HG02840 (cell line): ENCODE measurements around the gene FKBP9.
"Not testable (repeated sequence)": the region's sequence is repeated elsewhere in the genome, so short reads cannot be mapped to it uniquely, and the experiment has no call there.

ENCODE experiments used
- ATAC-seq: cut with Tn5 transposase; IDR thresholded peaks from one replicate; pipeline ENCODE4 v1.9.1; 2021; ENCODE audit warnings: mild to moderate bottlenecking, moderate library complexity, moderate number of reproducible peaks; ENCODE audit not compliant: unreplicated experiment, low FRiP score

Gene FKBP9

GRCh38 chr7:32957326-32958045, at the start of gene FKBP9:
FKBP9 (plus strand) TSS chr7:32957440; CDS start chr7:32957574, 134 bp downstream.
- ATAC-seq = peak; percentile 67

GRCh38 chr7:32910195-32910594, 47.0 kb upstream of the FKBP9 start:
- no peak for ATAC-seq

GRCh38 chr7:32914184-32914583, 43.1 kb upstream of the FKBP9 start:
- ATAC-seq = no peak

GRCh38 chr7:32915041-32915536, 42.2 kb upstream of the FKBP9 start:
- ATAC-seq = no peak

GRCh38 chr7:32916006-32916405, 41.2 kb upstream of the FKBP9 start:
- ATAC-seq = no peak

- not testable (repeated sequence) for ATAC-seq
Observed at GRCh38 chr7:32916994-32917393, 40.2 kb upstream of the FKBP9 start.

- ATAC-seq = no peak
Observed at GRCh38 chr7:32921896-32922295, 35.3 kb upstream of the FKBP9 start.

- ATAC-seq = no peak
Observed at GRCh38 chr7:32928785-32929298, 28.4 kb upstream of the FKBP9 start.

- ATAC-seq = no peak
Observed at GRCh38 chr7:32929430-32930143, 27.7 kb upstream of the FKBP9 start.

- no peak for ATAC-seq
Observed at GRCh38 chr7:32930378-32930777, 26.9 kb upstream of the FKBP9 start.

- ATAC-seq = no peak
Observed at GRCh38 chr7:32935558-32935957, 21.7 kb upstream of the FKBP9 start.

- ATAC-seq = no peak
Observed at GRCh38 chr7:32936689-32937088, 20.6 kb upstream of the FKBP9 start.

- no peak for ATAC-seq
Observed at GRCh38 chr7:32937344-32938174, 19.7 kb upstream of the FKBP9 start.

GRCh38 chr7:32941181-32941580, 16.1 kb upstream of the FKBP9 start:
- ATAC-seq = no peak

- peak; percentile 37 for ATAC-seq
Observed at GRCh38 chr7:32941681-32942414, 15.4 kb upstream of the FKBP9 start.

GRCh38 chr7:32942415-32943251, 14.6 kb upstream of the FKBP9 start:
- peak; percentile 76 for ATAC-seq

GRCh38 chr7:32943252-32944030, 13.8 kb upstream of the FKBP9 start:
- peak; percentile 6 for ATAC-seq

- no peak for ATAC-seq
Observed at GRCh38 chr7:32947420-32947983, 9.7 kb upstream of the FKBP9 start.
